Measurements from ENCODE around the gene CDH4.
"Not testable (repeated sequence)": the region's sequence is repeated elsewhere in the genome, so short reads cannot be mapped to it uniquely, and the experiment has no call there.

CDH4 gene

DNA sequence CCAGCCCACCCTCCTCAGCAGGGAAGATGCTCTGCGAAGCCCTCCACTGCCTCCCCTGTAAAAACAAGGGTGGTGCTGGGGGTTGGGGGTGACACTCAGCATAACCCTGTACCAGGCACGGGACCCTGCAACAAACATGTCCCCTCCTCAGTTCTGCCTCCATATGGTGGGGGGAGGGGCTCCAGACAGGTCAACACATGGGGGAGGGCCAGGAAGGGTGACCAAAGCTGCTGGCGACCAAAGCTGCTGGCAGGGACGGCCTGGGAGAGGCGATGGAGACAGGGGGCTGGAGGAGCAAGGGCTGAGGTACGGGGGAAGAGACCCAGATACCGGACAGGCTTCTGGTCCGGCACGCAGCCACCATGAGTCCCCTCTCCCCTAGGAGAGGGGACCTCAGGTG lies 690.5 kb downstream of the CDH4 start:
- DNase-seq = no peak

DNA sequence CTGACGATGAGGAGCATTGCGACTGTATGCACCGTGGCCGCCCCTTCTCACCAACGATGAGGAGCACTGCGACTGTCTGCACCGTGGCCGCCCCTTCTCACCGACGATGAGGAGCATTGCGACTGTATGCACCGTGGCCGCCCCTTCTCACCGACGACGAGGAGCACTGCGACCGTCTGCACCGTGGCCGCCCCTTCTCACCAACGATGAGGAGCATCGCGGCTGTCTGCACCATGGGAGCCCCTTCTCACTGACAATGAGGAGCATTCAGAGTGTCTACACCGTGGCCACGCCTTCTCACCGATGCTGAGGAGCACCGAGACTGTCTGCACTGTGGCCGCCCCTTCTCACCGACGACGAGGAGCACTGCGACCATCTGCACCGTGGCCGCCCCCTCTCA lies 692.9 kb downstream of the CDH4 start:
- DNase-seq = not testable (repeated sequence)

DNA sequence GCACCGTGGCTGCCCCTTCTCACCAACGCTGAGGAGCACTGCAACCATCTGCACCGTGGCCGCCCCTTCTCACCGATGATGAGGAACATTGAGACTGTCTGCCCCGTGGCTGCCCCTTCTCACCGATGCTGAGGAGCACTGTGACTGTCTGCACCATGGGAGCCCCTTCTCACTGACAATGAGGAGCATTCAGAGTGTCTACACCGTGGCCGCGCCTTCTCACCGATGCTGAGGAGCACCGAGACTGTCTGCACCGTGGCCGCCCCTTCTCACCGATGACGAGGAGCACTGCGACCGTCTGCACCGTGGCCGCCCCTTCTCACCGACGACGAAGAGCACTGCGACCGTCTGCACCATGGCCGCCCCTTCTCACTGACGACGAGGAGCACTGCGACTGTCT lies 693.4 kb downstream of the CDH4 start:
- not testable (repeated sequence) for DNase-seq

DNA sequence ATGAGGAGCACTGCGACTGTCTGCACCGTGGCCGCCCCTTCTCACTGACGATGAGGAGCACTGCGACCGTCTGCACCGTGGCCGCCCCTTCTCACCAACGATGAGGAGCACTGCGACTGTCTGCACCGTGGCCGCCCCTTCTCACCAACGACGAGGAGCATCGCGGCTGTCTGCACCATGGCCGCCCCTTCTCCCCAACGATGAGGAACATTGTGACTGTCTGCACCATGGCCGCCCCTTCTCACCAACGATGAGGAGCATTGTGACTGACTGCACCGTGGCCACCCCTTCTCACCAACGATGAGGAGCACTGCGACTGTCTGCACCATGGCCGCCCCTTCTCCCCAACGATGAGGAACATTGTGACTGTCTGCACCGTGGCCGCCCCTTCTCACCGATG lies 696.0 kb downstream of the CDH4 start:
- DNase-seq = not testable (repeated sequence)

DNA sequence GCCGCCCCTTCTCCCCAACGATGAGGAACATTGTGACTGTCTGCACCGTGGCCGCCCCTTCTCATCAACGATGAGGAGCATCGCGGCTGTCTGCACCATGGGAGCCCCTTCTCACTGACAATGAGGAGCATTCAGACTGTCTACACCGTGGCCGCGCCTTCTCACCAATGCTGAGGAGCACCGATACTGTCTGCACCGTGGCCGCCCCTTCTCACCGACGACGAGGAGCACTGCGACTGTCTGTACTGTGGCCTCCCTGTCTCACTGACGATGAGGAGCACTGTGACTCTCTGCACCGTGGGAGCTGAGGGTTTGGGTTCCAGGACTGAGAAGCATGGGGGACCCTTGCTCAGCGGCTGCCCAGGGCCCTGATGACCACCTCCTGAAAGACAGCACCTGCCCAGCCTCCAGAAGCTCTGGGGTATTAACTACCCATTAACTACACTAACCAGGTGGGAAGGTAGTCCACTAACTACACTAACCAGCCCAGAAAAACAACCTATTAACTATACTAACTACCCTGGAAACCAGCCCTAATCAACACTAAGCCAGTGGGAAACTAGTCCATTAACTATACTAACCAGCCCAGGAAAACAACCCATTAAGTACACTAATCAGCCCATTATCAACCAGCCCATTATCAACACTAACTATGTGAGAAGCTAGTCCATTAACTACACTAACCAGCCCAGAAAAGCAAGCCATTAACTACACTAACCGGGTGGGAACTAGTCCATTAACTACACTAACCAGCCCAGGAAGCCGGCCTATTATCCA lies 696.7 kb downstream of the CDH4 start:
- DNase-seq = no peak

DNA sequence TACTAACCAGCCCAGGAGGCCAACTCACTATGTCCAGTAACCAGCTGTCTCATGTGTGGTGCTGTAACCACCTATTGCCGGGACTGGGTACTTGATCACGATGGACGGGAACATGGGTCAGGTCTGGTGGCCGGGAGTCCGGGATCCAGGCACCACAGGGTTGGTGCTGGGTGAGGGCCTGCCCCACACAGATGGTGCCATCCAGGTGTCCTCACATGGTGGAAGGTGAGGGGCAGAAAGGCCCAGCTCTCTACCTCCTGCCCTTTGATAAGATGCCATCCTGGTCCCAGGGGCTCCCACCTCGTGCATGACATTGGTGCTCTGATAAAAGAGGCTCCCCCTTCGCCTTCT lies 697.3 kb downstream of the CDH4 start:
- DNase-seq = no peak

DNA sequence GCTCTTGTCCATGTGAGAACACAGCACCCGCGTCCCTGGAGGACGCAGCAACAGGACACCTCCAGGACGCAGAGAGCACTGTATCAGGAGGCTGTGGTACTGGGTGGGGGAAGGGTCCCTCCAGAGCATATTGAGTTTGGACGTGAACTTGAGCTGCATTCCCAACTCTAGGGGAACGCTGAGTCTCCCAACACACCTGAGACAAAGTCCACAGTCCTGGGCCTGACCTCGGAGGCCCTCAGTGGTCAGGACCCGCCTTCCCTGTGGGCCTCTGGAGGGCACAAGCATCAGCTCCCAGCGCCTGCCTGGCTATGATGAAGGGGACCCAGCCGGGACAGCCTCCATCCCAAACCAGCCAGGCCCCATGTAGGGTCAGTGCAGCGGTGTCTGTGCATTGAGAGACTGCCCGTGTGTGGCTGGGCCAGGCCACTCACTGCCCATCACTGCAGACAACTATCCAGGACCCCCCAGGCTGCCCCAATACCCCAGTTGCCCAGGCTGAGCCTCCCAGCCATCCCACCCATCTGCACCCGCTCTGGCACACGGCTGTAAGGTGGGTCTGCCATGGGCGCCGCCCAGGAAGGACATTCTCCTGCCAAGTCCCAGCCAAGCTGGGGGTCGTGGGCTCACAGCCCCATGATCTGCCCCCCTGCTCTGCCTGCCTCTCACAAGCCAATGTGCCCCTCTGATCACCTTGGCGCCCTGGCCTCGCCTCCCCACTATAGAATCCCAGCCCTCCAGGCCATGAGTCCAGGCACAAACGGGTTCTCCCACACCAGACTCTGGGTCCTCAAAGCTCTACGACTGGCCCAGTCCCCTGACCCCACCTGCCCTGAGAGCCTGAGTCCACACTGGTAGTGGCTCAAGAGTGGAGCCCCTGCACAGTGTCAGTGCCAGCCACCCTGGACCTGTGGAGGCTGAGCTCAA lies 697.9 kb downstream of the CDH4 start:
- DNase-seq = no peak

DNA sequence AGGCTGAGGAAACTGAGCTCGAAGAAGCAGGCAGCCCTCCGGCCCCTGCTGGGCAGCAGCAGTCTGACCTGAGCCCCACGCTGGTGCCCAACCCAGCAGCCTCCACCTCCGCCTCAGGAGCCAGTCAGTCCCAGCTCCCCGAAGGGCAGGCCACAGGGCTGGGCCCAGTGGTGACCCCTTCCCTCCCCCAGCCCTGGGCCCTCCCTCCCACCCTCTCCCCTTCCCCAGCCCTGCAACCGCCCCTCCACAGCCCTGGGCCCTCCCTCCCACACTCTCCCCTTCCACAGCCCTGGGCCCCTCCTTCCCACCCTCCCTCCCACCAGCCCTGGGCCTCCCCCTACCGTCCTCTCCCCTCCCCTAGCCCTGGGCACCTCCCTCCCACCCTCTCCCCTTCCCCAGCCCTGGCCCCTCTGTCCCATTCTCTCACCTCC lies 698.6 kb downstream of the CDH4 start:
- DNase-seq = no peak

DNA sequence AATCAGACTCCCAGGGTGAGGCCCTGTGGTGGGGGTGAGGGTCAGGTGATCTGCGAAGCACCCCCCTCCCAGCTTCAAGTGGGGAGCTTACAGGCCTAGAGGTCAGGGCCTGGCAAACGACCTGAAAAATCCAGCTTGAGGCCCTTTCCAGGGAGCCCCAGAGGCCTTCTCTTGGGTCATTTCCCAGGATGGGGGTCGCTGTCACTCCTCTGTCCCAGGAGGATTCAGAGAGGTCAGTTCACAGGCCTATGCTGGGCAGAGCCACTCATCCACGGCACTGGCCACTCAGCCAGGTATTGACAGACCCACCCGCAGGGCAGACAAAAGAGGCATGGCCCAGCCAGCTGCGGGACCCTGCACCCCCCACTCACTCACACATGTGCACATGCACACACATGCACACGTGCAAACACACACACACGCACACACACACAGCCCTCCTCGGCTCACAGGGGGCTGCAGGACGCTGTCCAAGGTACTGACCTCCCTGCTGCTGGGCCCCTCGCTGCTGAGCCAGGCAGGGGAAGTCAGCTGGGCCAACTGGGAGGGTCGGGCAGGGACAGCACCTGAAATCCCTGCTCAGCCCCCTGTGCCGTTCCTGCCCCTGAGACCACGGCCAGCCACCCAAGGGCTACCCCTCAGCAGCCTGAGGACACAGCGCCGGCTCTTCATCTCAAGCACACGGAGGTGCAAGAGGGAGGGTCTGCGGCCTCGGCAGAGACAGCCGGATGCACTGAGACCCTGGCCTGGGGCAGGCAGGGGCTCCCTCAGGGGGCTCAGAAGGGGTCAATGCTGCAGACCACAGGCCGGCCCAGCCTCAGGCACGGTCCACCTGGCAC lies 699.9 kb downstream of the CDH4 start:
- DNase-seq = no peak

DNA sequence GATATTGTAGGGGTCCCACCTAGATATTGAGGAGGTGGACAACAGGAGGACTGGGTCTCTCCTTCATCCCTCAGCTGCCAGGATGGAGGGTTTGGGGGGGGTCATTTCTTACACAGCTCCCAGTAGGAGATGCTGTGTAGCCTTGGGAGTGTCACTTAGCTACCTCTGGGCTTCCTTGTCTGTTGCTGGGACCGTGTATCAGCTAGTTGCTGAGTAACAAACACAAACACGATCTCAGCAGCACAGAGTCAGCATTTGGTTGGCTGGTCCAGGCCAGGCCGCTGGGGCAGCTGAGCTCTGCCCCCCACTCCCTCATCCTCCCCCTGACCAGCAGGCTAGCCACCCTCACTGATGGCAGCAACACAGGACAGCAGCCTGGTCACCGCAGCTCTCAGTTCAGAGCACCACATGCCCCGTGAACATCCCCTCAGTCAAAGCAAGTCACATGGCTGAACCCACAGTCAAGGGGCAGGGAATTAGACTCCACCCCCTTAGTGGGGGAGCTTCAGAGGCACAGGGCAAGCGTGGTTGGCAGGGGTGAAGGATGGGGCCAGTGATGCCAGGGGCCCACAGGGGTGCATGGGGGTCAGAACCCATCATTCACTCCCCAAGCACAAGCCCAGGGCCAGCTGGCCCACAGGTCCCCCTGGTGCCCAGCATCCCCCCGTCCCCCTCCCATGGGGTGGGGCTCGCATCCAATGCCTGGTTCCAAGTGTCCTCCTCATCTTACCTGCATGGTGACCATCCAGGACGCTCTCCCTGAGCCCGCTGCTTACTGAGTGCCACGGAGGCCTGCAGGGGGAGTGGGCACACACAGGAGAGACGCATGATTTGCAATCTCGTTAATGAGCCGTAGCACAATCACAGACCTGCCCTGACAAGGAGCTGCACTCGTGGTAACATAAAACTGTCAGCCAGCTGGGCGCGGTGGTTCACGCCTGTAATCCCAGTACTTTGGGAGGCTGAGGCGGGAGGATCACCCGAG lies 701.3 kb downstream of the CDH4 start:
- DNase-seq = no peak

DNA sequence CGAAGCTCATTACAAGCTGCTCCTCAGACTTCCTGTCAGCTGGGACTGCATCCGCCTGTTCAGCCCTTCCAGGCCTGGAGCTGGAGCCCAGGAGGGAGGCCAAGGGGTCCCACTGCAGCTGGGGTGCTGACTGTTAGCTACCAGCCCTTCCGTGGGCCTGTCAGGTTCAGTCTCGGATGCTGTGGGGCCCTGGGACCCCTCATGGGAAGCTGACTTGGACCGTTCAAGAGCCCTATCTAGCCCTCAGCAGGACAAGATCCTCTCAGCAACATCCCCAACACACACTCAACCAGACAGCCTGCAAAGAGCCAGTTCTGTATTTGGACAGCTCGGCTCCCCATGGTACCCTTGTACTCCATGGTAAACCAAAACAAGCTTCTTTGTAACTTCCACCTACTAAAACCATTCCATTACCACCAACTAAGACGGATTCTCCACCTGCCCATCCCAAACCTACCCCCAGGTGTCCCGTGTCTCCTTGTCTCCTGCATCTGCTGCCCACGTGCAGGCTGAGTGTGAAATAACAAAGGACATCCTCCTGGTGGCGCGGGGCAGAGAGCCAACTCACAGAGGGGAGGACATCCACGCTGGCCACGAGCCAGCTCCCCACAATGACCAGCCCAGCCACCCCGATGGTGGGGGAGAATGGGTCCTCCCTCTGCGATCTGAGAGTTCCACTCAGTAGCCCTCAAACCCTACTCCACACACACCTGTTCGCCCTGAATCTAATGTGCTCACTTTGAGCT lies 702.4 kb downstream of the CDH4 start:
- no peak for DNase-seq

DNA sequence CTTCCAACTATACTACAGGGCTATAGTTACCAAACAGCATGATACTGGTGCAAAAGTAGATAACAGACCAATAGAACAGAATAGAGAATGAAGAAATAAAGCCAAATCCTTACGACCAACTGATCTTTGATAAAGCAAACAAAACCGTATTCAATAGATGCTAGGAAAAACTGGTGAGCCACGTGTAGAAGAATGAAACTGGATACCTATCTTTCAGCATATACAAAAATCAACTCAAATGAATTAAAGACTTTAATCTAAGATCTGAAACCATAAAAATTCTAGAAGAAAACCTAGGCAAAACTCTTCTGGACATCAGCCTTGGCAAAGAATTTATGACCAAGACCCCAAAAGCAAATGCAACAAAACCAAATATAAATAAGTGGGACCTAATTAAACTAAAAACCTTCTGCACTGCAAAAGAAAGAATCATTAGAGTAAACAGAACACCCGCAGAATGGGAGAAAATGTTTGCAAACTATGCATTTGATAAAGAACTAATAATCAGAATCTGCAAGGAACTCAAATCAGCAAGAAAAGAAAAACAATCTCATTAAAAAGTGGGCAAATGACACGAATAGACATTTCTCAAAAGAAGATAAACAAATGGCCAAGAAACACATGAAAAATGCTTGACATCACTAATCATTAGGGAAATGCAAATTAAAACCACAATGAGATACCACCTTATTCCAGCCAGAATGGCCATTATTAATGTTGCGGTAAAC lies 703.8 kb downstream of the CDH4 start:
- DNase-seq = no peak

DNA sequence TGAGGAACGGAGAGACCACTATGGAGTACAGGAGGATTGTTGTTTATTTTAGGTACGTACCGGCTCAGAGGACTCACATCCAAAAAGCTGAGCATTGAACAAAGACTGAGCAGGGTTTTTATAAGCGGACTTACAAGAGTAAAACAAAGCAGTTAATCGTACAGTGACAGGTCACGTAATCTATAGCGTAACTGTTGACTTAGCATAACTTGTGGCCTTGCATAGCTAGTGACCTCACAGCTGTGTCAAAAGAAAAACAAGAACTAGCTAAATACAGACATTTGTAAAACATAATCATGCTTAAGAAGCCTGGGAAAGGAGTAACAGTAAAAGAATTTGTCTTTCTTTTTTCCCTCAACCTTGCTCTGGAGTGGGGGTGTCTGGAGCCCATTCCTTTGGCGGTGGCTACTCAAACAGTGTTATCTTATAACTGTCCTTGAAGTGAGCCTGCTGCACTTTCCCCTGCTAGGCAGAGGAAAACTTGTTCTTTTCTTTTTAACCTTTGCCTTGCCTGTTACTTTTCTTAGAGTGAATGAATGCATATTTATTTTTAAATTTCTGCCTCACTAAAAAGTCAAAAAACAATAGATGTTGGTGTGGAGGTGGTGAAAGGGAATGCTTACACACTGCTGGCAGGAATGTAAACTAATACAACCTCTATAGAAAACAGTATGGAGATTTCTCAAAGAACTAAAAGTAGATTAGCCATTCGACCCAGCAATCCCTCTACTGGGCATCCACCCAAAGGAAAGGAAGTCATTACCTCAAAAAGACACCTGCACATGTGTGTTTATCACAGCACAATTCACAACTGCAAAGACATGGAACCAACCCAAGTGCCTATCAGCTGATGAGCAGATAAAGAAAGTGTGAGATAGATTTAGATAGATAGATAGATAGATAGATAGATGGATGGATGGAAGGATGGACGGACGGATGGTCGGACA lies 704.6 kb downstream of the CDH4 start:
- DNase-seq = no peak

DNA sequence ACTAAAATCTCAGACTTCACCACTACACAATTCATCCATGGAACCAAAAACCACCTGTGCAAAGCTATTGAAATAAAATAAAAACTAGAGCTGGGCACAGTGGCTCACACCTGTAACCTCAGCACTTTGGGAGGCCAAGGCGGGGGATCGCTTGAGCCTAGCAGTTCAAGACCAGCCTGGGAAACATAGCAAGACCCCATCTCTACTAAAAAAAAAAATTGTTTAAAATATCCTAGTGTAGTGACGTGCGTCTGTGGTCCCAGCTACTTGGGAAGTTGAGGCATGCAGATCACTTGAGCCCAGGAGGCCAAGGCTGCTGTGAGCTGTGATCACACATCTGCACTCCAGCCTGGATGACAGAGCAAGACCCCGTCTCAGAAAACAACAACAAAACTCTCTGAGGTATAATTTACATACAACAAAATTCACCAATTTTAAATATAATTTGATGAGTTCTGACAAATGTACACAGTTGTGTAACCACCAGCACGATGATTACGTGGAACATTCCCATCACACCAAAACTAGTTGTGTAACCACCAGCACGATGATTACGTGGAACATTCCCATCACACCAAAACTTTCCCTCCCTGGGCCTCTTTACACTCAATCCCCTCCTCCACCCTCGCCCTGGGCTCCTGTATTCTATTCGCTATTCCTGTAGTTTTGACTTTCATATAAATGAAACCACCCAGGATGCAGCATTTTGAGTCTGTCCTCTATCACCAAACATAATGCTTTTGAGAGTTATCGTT lies 706.1 kb downstream of the CDH4 start:
- no peak for DNase-seq

DNA sequence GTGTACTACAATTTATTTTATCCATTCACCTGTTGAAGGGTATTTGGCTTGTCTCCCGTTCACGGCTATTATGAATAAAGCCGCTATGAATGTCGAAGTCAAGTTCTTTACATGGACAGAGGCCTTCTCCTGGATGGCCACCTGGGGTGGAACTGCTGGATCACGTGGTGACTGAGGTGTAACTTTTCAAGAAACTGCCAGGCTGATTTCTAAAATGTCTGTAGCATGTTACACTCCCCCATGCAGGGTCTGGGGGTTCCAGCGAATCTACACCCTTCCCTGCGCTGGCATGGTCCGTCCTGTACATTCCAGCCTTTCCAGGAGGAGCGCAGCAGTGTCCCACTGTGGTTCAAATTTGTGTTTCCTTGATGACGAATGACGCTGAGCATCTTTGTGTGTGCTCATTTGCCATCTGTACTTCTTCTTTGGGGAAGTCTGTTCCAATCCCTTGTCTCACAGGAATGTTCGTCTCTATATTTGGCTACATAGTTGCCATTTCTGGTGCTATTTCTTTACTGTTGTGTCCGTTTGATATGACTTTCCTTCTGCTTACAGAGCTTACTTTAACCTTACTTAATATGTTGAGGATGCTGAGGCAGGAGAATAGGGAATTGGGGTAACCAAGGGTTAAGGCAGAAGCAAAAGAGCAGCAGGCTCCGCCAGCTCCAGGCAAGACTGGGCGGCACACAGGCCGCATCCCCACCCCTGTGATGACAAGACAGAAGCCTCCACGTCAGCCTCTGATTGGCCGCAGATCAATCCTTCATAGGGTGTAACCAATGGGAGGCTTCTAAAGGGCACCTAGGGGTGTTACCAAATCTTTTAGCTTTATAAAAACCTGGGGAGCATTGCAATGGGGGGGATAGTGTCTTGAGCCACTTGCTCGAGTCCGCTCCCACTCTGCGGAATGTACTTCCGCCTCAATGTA lies 707.0 kb downstream of the CDH4 start:
- DNase-seq = no peak

DNA sequence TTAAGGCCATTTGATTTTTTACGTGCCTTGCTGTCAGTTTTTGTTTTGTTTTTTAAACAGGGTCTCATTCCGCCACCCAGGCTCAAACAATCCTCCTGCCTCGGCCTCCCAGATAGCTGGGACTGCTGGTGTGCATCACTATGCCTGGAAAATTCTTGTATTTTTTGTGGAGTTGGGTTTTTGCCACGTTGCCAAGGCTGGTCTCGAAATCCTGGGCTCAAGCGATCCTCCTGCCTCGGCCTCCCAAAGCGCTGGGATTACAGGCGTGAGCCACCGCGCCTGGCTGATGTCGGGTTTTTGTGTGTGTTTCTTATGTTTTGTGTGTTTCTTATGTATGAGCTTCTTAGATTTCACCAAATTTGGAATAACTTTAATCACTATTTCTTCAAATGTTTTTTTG lies 708.8 kb downstream of the CDH4 start:
- DNase-seq = no peak

DNA sequence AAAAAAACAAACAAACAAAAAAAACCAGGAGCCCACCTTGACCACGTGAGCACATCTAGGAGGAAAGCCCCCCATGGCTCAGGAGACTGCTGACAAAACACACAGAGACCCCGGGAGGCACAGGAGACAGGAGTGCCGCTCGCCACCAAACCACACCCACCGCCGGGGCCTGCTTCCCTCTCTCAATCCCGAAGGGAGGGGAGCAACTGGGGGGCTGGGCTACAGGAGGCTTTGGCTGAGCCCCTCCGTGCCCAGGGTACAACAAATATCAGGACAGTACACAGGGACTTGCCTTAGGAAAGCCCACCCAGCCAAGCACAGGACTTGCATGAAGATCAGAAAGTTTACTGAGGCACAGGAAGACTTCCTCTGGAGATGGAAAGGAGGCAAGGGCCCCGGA lies 711.1 kb downstream of the CDH4 start:
- DNase-seq = no peak
